Skeletal muscle satellite cell (primary cell): ENCODE measurements around the gene IL21R.

Source experiments
- H3K27me3 ChIP-seq: 2 replicates; pipeline ENCODE4 v1.7.0; 2013; ENCODE audit warnings: low read length; ENCODE audit not compliant: control insufficient read depth, insufficient read depth
- H3K36me3 ChIP-seq: 2 replicates; pipeline ENCODE4 v1.7.0; 2013; ENCODE audit warnings: mild to moderate bottlenecking, control low read depth, low read length; ENCODE audit not compliant: insufficient read depth
- H3K4me1 ChIP-seq: 2 replicates; pipeline ENCODE4 v1.7.0; 2013; ENCODE audit warnings: low read length; ENCODE audit not compliant: control insufficient read depth, insufficient read depth
- H3K4me2 ChIP-seq: 2 replicates; pipeline ENCODE4 v1.7.0; 2013; ENCODE audit warnings: mild to moderate bottlenecking, low read length
- H3K4me3 ChIP-seq: 2 replicates; pipeline ENCODE4 v1.7.0; 2013; ENCODE audit warnings: low read length
- H3K9ac ChIP-seq: 2 replicates; pipeline ENCODE4 v1.7.0; 2013; ENCODE audit warnings: mild to moderate bottlenecking, low read depth, low read length, moderate library complexity
- H3K9me3 ChIP-seq: replicated peaks from 2 replicates; pipeline ENCODE4 v1.7.0; 2013; ENCODE audit warnings: mild to moderate bottlenecking, control low read depth, low read length

IL21R gene

DNA sequence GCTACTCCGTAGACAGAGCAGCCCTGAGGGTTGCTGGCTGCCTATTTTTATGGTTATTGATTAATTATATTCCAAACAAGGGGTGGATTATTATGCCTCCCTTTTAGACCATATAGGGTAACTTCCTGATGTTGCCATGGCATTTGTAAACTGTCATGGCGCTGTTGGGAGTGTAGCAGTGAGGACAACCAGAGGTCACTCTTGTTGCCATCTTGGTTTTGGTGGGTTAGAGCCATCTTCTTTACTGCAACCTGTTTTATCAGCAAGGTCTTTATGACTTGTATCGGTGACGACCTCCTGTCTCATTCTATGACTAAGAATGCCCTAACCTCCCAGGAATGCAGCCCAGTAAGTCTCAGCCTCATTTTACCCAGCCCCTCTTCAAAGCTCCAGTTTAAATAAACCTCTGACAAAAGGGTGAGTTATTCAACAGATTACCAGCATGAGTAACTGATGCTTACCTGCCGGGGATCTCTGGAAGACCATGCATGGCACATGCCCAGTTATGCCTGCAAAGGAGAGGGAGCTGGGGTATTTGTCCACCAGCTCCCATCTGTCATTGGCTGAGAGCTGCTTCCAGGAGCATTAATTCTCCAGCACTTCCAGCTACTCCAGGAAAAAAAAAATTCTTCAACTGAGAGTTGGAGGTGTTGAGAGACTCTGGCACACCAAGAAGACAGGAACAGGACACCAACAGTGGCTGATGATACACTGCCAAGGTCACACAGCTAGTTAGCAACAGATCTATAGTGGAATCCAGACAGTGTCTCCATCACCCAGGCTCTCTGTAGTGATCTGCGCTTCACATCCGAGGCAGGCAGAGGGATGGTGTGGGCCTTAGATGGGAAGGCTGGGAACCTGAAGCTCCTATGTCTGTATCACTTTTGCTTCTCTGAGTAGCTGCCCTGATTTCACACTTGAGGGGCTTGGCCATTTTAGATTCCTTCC is 36.6 kb upstream of the IL21R start:
- H3K4me1 ChIP-seq, result peaks cover 30% of the 10 kb centered on the region
- peaks cover 3% of the 10 kb centered on the region for H3K9me3 ChIP-seq

GRCh38 chr16:27366687-27367460 is 35.1 kb upstream of the IL21R start:
- Histone ChIP-seq H3K4me2 (peak overlapping the region; percentile 72), H3K9ac (peak overlapping the region; percentile 58), H3K27me3 (no peaks in the 10 kb centered on the region), H3K4me3 (no peak overlapping the region), H3K4me1 (peaks cover 30% of the 10 kb centered on the region), H3K9me3 (peaks cover 4% of the 10 kb centered on the region), H3K36me3 (peaks cover 21% of the 10 kb centered on the region)

More for the DNA sequence above, 36.6 kb upstream of the IL21R start:
- H3K4me3 ChIP-seq, result no peak overlapping the region
- H3K9ac ChIP-seq, result no peak overlapping the region
- H3K27me3 ChIP-seq, result no peaks in the 10 kb centered on the region
- H3K36me3 ChIP-seq, result peaks cover 25% of the 10 kb centered on the region
- H3K4me2 ChIP-seq, result no peak overlapping the region

DNA sequence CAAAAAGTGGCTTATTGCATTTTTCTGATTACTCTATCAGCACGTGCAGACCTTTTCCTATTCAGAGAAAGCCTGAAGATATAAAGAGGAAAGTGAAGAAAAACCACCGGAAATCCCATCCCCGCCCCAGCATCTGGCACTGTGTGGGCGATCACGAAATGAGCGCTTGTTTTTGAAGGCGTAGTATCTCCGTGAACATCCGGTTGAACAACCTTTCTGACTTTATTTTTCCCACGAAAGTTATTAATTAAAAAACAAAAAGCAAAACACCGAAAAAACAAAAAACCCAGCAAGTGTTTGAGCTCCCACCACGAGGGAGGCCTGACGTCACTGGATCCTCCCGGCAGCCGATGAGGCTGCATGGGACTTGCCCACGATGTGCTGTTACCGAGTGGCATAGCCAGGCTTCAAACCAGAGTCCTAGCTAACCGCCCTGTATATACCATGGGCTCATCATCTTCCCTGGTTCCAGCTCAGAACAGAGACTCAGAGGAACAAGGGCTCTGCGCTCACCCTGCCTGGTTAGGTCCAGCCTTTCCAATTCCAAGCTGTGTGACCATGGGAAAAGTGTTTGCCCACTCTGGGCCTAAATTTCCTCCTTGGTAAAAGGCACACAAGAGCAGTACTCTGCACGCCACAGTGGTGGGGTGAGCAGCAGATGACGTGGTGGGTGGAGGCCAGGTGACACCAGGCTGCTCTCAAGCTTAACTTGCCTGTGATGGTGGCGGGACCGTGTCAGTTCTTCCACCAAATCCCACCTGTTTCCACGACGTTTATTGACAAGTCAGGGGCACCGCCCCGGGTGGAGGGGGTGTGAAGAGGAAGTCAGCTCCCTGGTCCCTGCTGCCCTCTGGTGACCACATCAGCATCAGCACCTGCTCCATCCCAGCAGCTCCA is 34.3 kb upstream of the IL21R start:
- H3K9ac ChIP-seq, result peak overlapping the region; percentile 58
- peaks cover 4% of the 10 kb centered on the region for H3K9me3 ChIP-seq
- peaks cover 12% of the 10 kb centered on the region for H3K36me3 ChIP-seq
- H3K4me3 ChIP-seq, result peak overlapping the region; percentile 31
- H3K4me2 ChIP-seq, result peak overlapping the region; percentile 72
- no peaks in the 10 kb centered on the region for H3K27me3 ChIP-seq
- peaks cover 30% of the 10 kb centered on the region for H3K4me1 ChIP-seq

GRCh38 chr16:27368358-27368722 is 33.6 kb upstream of the IL21R start:
- Histone ChIP-seq H3K4me2 (no peak overlapping the region), H3K4me1 (peaks cover 30% of the 10 kb centered on the region), H3K4me3 (no peak overlapping the region), H3K9me3 (peaks cover 4% of the 10 kb centered on the region), H3K9ac (no peak overlapping the region), H3K36me3 (peaks cover 7% of the 10 kb centered on the region), H3K27me3 (no peaks in the 10 kb centered on the region)

DNA sequence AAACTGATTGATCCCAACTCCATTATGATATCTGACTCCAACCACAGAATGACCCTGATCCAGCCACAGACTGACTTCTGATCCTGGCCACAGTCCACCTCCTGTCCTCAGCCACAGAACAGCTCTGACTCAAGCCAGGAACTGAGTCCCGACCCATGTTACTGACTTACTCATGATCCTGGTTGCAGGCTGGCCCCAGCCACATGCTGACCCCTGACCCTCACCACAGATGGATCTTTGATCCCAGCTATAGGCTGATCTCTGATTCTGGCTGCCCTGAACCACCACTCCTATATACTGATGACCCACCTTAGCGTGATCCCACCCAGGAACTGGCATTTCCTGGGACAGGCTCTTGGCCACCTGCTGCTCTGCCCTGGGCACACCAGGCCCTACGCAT is 32.2 kb upstream of the IL21R start:
- no peaks in the 10 kb centered on the region for H3K36me3 ChIP-seq
- peaks cover 4% of the 10 kb centered on the region for H3K9me3 ChIP-seq
- H3K27me3 ChIP-seq, result no peaks in the 10 kb centered on the region
- H3K9ac ChIP-seq, result no peak overlapping the region
- H3K4me3 ChIP-seq, result no peak overlapping the region
- H3K4me1 ChIP-seq, result peaks cover 30% of the 10 kb centered on the region
- H3K4me2 ChIP-seq, result no peak overlapping the region

- Histone ChIP-seq H3K4me3 (peak overlapping the region; percentile 12), H3K4me2 (no peak overlapping the region), H3K36me3 (no peaks in the 10 kb centered on the region), H3K27me3 (no peaks in the 10 kb centered on the region), H3K9me3 (peaks cover 4% of the 10 kb centered on the region), H3K4me1 (peaks cover 27% of the 10 kb centered on the region), H3K9ac (no peak overlapping the region)
Measured at GRCh38 chr16:27370318-27370717, 31.7 kb upstream of the IL21R start.

GRCh38 chr16:27373312-27373711 is 28.7 kb upstream of the IL21R start:
- no peak overlapping the region for H3K4me2 ChIP-seq
- H3K4me1 ChIP-seq, result peaks cover 7% of the 10 kb centered on the region
- H3K4me3 ChIP-seq, result no peak overlapping the region
- H3K27me3 ChIP-seq, result no peaks in the 10 kb centered on the region
- H3K9ac ChIP-seq, result no peak overlapping the region
- no peaks in the 10 kb centered on the region for H3K36me3 ChIP-seq
- H3K9me3 ChIP-seq, result peaks cover 4% of the 10 kb centered on the region

DNA sequence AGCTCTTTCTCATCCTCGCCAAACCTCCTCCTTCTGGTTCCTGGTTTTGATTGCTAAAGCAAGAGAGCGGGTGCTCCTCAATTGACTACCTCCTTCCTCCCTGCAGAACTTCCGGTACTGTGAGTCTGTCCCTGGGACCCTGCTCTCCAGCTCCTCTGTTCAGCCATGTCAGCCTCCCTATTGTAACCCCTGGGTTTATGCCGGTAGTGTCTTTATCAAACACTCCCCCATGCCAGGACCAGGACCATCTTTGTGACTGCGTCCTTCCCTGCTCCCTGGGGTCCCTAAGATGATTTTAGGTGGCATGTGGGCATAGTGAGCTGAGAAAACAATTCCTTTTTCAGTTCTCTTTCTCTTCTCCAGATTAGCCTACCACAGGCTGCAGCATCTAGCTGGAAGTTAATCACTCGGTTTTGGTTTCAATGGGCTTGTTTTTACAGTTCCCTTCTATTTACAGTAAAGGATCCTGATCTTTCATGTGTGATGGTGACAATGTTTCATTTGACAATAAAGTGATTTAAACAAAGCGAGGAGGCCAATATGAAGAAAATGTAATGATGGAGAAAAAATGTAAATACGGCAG is 27.7 kb upstream of the IL21R start:
- no peaks in the 10 kb centered on the region for H3K27me3 ChIP-seq
- H3K4me1 ChIP-seq, result peaks cover 7% of the 10 kb centered on the region
- H3K4me2 ChIP-seq, result no peak overlapping the region
- no peak overlapping the region for H3K9ac ChIP-seq
- peaks cover 4% of the 10 kb centered on the region for H3K9me3 ChIP-seq
- no peak overlapping the region for H3K4me3 ChIP-seq
- H3K36me3 ChIP-seq, result no peaks in the 10 kb centered on the region

- Histone ChIP-seq H3K4me2 (no peak overlapping the region), H3K36me3 (no peaks in the 10 kb centered on the region), H3K4me1 (peaks cover 2% of the 10 kb centered on the region), H3K9me3 (peaks cover 4% of the 10 kb centered on the region), H3K27me3 (no peaks in the 10 kb centered on the region), H3K9ac (no peak overlapping the region), H3K4me3 (no peak overlapping the region)
Measured at GRCh38 chr16:27374804-27375425, 27.1 kb upstream of the IL21R start.

GRCh38 chr16:27377666-27378485 is 24.1 kb upstream of the IL21R start:
- no peak overlapping the region for H3K4me3 ChIP-seq

More at GRCh38 chr16:27377666-27378485, 24.1 kb upstream of the IL21R start:
- Histone ChIP-seq H3K27me3 (no peaks in the 10 kb centered on the region), H3K4me2 (no peak overlapping the region), H3K4me1 (no peaks in the 10 kb centered on the region), H3K9me3 (no peaks in the 10 kb centered on the region), H3K36me3 (no peaks in the 10 kb centered on the region), H3K9ac (no peak overlapping the region)
